Measurements from ENCODE around the gene EFCC1. TPM values are rescaled to one million over a fixed set of nuclear protein-coding genes. Genes with fewer than 3 reads are reported as not detected.

The EFCC1 gene
- total and polyA plus RNA-seq, 2 of the 13 experiments (the other 11 are each of a cell fraction or from before 2014, with no cell fraction given) = not detected

- Histone ChIP-seq H3K9ac (ENCODE audit: insufficient read depth, low read depth, low read length) (no peak overlapping the region), H3K27me3 (ENCODE audit: control insufficient read depth in 1 of 2, insufficient read depth in 2 of 2, low read length in 2 of 2) (peaks cover 2 to 47% of the 10 kb centered on the region in 2 experiments; a peak in 4 of 5 replicates), H3K4me1 (ENCODE audit: insufficient read depth, low read length) (peaks cover 32% of the 10 kb centered on the region), H3K27ac (ENCODE audit: extremely low read length, insufficient read depth, low read length) (no peak overlapping the region), H3K4me3 (replicated peaks in 1 of 3; ENCODE audit: insufficient read depth in 1 of 3, low read depth in 2 of 3, low read length in 3 of 3) (no peak overlapping the region), H3K4me2 (ENCODE audit: low read depth, low read length) (no peak overlapping the region), H3K79me2 (ENCODE audit: insufficient read depth, low read length) (no peaks in the 10 kb centered on the region), H2AFZ (ENCODE audit: low read length) (no peak overlapping the region), H3K36me3 (replicated peaks in 1 of 2; ENCODE audit: control insufficient read depth in 1 of 2, insufficient read depth in 2 of 2, low read length in 2 of 2) (no peaks in the 10 kb centered on the region), H4K20me1 (ENCODE audit: insufficient read depth, low read length) (no peaks in the 10 kb centered on the region), H3K9me3 (ENCODE audit: low read length) (no peaks in the 10 kb centered on the region)
- ChIA-PET CTCF (ENCODE audit: low intra/inter-chr PET ratio, low total read pairs) (no interaction called here), POLR2A (no interaction called here)
- FAIRE-seq (no peak), ATAC-seq (no peak), DNase-seq (ENCODE audit: low spot score) (no peak)
- TF ChIP-seq KDM5A (IDR thresholded peaks at IDR 0.05; ENCODE audit: borderline replicate concordance, low read length) = no peak
- TF ChIP-seq ATF3 (CRISPR knock-in tag; IDR thresholded peaks at IDR 0.05) = no peak
- no peak for TF ChIP-seq ZNF274 (CRISPR knock-in tag; IDR thresholded peaks at IDR 0.05)
- TF ChIP-seq KMT2A (CRISPR knock-in tag; IDR thresholded peaks at IDR 0.05) = no peak
- TF ChIP-seq ONECUT2 (CRISPR knock-in tag; IDR thresholded peaks at IDR 0.05) = no peak
- no peak for TF ChIP-seq CAMTA2 (CRISPR knock-in tag; IDR thresholded peaks at IDR 0.05; ENCODE audit: borderline replicate concordance)
- TF ChIP-seq, protein P1, sequence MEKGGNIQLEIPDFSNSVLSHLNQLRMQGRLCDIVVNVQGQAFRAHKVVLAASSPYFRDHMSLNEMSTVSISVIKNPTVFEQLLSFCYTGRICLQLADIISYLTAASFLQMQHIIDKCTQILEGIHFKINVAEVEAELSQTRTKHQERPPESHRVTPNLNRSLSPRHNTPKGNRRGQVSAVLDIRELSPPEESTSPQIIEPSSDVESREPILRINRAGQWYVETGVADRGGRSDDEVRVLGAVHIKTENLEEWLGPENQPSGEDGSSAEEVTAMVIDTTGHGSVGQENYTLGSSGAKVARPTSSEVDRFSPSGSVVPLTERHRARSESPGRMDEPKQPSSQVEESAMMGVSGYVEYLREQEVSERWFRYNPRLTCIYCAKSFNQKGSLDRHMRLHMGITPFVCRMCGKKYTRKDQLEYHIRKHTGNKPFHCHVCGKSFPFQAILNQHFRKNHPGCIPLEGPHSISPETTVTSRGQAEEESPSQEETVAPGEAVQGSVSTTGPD (CRISPR knock-in tag; IDR thresholded peaks at IDR 0.05) = no peak
- TF ChIP-seq, protein P2, sequence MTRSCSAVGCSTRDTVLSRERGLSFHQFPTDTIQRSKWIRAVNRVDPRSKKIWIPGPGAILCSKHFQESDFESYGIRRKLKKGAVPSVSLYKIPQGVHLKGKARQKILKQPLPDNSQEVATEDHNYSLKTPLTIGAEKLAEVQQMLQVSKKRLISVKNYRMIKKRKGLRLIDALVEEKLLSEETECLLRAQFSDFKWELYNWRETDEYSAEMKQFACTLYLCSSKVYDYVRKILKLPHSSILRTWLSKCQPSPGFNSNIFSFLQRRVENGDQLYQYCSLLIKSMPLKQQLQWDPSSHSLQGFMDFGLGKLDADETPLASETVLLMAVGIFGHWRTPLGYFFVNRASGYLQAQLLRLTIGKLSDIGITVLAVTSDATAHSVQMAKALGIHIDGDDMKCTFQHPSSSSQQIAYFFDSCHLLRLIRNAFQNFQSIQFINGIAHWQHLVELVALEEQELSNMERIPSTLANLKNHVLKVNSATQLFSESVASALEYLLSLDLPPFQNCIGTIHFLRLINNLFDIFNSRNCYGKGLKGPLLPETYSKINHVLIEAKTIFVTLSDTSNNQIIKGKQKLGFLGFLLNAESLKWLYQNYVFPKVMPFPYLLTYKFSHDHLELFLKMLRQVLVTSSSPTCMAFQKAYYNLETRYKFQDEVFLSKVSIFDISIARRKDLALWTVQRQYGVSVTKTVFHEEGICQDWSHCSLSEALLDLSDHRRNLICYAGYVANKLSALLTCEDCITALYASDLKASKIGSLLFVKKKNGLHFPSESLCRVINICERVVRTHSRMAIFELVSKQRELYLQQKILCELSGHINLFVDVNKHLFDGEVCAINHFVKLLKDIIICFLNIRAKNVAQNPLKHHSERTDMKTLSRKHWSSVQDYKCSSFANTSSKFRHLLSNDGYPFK (CRISPR knock-in tag; IDR thresholded peaks at IDR 0.05; ENCODE audit: borderline replicate concordance) = no peak
- TF ChIP-seq ZBTB42 (CRISPR knock-in tag; IDR thresholded peaks at IDR 0.05) = no peak
- no peak for TF ChIP-seq ZNF331 (CRISPR knock-in tag; IDR thresholded peaks at IDR 0.05)
- no peak for TF ChIP-seq GFI1 (CRISPR knock-in tag; IDR thresholded peaks at IDR 0.05; ENCODE audit: borderline replicate concordance)
- no peak for TF ChIP-seq ZNF639 (CRISPR knock-in tag; conservative IDR thresholded peaks at IDR 0.05)
- no peak for TF ChIP-seq HNF4A (CRISPR knock-in tag; IDR thresholded peaks at IDR 0.05)
- no peak for TF ChIP-seq GABPA (IDR thresholded peaks at IDR 0.05; ENCODE audit: low read depth, low read length)
- TF ChIP-seq GABPA (CRISPR knock-in tag; IDR thresholded peaks at IDR 0.05; ENCODE audit: low read depth) = no peak
- no peak for TF ChIP-seq RBM39 (IDR thresholded peaks at IDR 0.05; ENCODE audit: low read depth, low read length, poor library complexity, severe bottlenecking)
- in situ Hi-C loops (cut with HindIII; ENCODE audit: extremely low pct_ligation_motif_present, low pct_unique_long_range_greater_than_20kb) = no loop called here
- intact Hi-C loops (cut with micrococcal nuclease; ENCODE audit: unreplicated experiment) = no loop called here
- WGBS (ENCODE audit: low lambda C conversion rate) = 64% methylated on average over 9 of the region's 9 CpGs
- no TSS peak for BruUV-seq (replicated peaks)
Measured at GRCh38 chr3:129018751-129019150, 17.6 kb downstream of the EFCC1 start.

Data from HepG2 (cell line).